Heart left ventricle (tissue), 16 donors: ENCODE data around the gene RNASEH2C. TPM values are rescaled to one million over a fixed set of nuclear protein-coding genes. Genes with fewer than 3 reads are reported as not detected.

ENCODE experiments used
- ATAC-seq, 4 donors: fragments of 200-7000 bp; cut with Tn5 transposase; one replicate each; pipeline ENCODE4 v1.9.1; 2020 to 2022; ENCODE audit warnings: moderate library complexity in 4 of 4, mild to moderate bottlenecking in 3 of 4, moderate number of reproducible peaks in 1 of 4
- DNase-seq, 5 donors: peaks; one replicate each; pipeline ENCODE4 v3.0.0-alpha.2; 2020
- H3K27ac ChIP-seq, 12 donors: fragments of 200-600 bp; sonication (generic) in 4 of 12; one replicate each; pipeline versions ENCODE4 v1.5.0 to v1.8.0; 2016 to 2022; ENCODE audit warnings: mild to moderate bottlenecking in 2 of 12
- H3K27me3 ChIP-seq, 9 donors: fragments of 200-600 bp; sonication (generic) in 2 of 9; one replicate each; pipeline versions ENCODE4 v1.5.1 to v1.8.0; 2016 to 2022; ENCODE audit warnings: mild to moderate bottlenecking in 3 of 9
- H3K36me3 ChIP-seq, 9 donors: fragments of 200-600 bp; sonication (generic) in 2 of 9; one replicate each; pipeline versions ENCODE4 v1.5.0 to v1.8.0; 2018 to 2022; ENCODE audit warnings: mild to moderate bottlenecking in 2 of 9
- H3K4me1 ChIP-seq, 12 donors: fragments of 200-600 bp; sonication (generic) in 4 of 12; one replicate each; pipeline versions ENCODE4 v1.5.0 to v1.8.0; 2016 to 2022; ENCODE audit warnings: mild to moderate bottlenecking in 3 of 12
- H3K4me3 ChIP-seq, 12 donors: fragments of 200-600 bp; sonication (generic) in 4 of 12; one replicate each; pipeline versions ENCODE4 v1.5.0 to v1.8.0; 2017 to 2022; ENCODE audit warnings: mild to moderate bottlenecking in 9 of 12, moderate library complexity in 4 of 12
- H3K9me3 ChIP-seq, 12 donors: fragments of 200-600 bp; sonication (generic) in 4 of 12; one replicate each; pipeline versions ENCODE4 v1.5.0 to v1.8.0; 2016 to 2022; ENCODE audit warnings: mild to moderate bottlenecking in 1 of 12
- CTCF ChIP-seq, 12 donors: fragments of 200-600 bp; sonication (generic) in 4 of 12; IDR thresholded peaks; one replicate each; pipeline versions ENCODE4 v1.5.0 to v1.8.0; 2018 to 2022; ENCODE audit warnings: antibody characterized with exemption in 12 of 12, mild to moderate bottlenecking in 5 of 12
- POLR2A ChIP-seq, 2 donors: fragments of 450-650 bp; IDR thresholded peaks; one replicate each; pipeline ENCODE4 v1.6.1; 2017; ENCODE audit warnings: antibody characterized with exemption in 2 of 2, mild to moderate bottlenecking in 2 of 2, moderate library complexity in 2 of 2
- WGBS, 4 donors: extraction: QIAGEN DNeasy Blood & Tissue Kit in 2 of 4; methylation state at CpG; one replicate each; pipeline versions ENCODE4 v1.1.5 to v1.1.7; 2013 to 2018; 5-methylcytosine and 5-hydroxymethylcytosine counted together
- intact Hi-C, 10 donors: fragments of 100-400 bp; cut with DNase I; formaldehyde crosslinking; loops; one replicate each; pipeline versions ENCODE4 v1.11.1 to v1.14.2; 2022
- polyA plus RNA-seq, 2 donors: library from polyadenylated mRNA; stranded (reverse); fragments of 200-250 nt; gene quantifications; one replicate each; pipeline ENCODE4 v1.2.3, GENCODE V29; 2013
- total RNA-seq, 9 donors: library from RNA; depleted of rRNA in 2 of 9; stranded (reverse); fragments of >200 nt in 2 of 9; fragmentation: NEBNext Ultra II Directional in 3 of 9; extraction: Animal tissue kit (Norgen Biotek cat#: 25700) in 3 of 9; gene quantifications; one replicate each; pipeline versions ENCODE4 v1.1.0 to v1.2.4, GENCODE V29; 2016 to 2023
- donor health status: ischemic (EF 13 %, LVEDD 7.1; RV severe dilation, severe dysfunction).
- donor health status: healthy with polysubstance abuse.
- donor health status: DM: no; HTN: yes; CAD: no.
- donor health status: DM: no; HTN: no; CAD: no.
- donor health status: ischemic (EF 25% LVEDD 6.9; RV normal size, moderate dysfunction).
- donor health status: ischemic (EF 25% LVEDD 5.7; RV mildly dilated, moderate dysfunction).
- donor health status: healthy.
- donor health status: DM: yes; HTN: yes; CAD: no.
- donor health status: ischemic (EF 35%, LVEDD 5.7; RV mildly dilated, moderate dysfunction).
- donor health status: nonischemic (EF 11% LVEDD 7.7; RV severe dilation, severe dysfunction).
- donor health status: DM: yes; HTN: yes; CAD: no.
- donor health status: PGD.
- donor health status: ischemic (EF 29% LVEDD 5.4; RV normal size, mild dysfunction).
- donor health status: nonischemic (EF 23%, LVEDD 6.1; RV moderate dilation, normal function).

RNASEH2C gene
- total and polyA plus RNA-seq, 11 donors = 31.7 to 131 (median 54.7) TPM

DNA sequence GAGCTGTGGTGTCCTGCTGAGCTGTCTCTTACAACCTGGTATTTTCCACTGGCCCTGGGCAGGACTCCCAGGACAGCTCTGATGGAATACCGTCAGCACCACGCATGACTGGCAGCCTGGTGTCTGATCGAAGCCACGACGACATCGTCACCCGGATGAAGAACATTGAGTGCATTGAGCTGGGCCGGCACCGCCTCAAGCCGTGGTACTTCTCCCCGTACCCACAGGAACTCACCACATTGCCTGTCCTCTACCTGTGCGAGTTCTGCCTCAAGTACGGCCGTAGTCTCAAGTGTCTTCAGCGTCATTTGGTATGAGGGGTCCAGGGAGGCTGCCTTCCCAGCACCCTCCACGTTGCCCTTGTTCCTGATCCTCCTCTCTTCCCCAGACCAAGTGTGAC, 6.2 kb downstream of the RNASEH2C start:
- Histone ChIP-seq H3K4me3 (no peak overlapping the region), H3K27me3 (no peaks in the 10 kb centered on the region), H3K36me3 (peaks cover 4 to 68% (median 62%) of the 10 kb centered on the region in 9 donors), H3K9me3 (no peaks in the 10 kb centered on the region), H3K27ac (no peak overlapping the region), H3K4me1 (peaks cover 4 to 44% (median 26%) of the 10 kb centered on the region in 12 donors)
- TF ChIP-seq CTCF (IDR thresholded peaks at IDR 0.05) (no peak), POLR2A (IDR thresholded peaks at IDR 0.05) (no peak)
- intact Hi-C loops = loop anchor here in 9 of 10 donors (5.0 to 10.0 kb wide), 7 partner anchors 58 to 273 kb away; partner anchors contain the start of genes MAP3K11 (in 1 of the 9), PCNX3 (in 1 of the 9) and SIPA1 (in 1 of the 9)
- WGBS, 4 donors = 91 to 95% (median 94%) methylated on average over 16 of the region's 16 CpGs
- DNase-seq (no peak), ATAC-seq (no peak)

GRCh38 chr11:65713212-65713969, 7.2 kb downstream of the RNASEH2C start:
- intact Hi-C loops = loop anchor here in 9 of 10 donors (5.0 to 10.0 kb wide), 7 partner anchors 59 to 274 kb away; partner anchors contain the start of genes MAP3K11 (in 1 of the 9), PCNX3 (in 1 of the 9) and SIPA1 (in 1 of the 9)
- ATAC-seq = no peak

DNA sequence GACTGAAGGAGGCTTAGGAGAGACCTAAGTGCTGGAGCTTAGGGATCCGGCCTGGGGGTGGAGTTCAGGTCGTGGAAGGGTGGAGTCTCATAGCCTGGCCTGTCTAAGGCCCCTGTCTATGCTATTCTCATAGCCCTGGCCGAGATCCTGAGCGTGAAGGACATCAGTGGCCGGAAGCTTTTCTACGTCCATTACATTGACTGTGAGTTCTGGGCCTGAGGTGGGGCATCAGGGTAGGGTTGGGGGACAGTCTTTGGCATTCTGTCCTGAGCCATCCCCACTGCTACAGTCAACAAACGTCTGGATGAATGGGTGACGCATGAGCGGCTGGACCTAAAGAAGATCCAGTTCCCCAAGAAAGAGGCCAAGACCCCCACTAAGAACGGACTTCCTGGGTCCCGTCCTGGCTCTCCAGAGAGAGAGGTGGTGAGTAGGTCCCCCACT, 7.9 kb downstream of the RNASEH2C start:
- ATAC-seq (no peak), DNase-seq (no peak)
- peaks cover 4 to 50% (median 47%) of the 10 kb centered on the region in 9 donors for H3K36me3 ChIP-seq
- H3K4me3 ChIP-seq = peak overlapping the region; percentile 36 to 90 (median 72)
- no peaks in the 10 kb centered on the region for H3K27me3 ChIP-seq
- TF ChIP-seq CTCF (IDR thresholded peaks at IDR 0.05) = no peak
- TF ChIP-seq POLR2A (IDR thresholded peaks at IDR 0.05) = no peak
- 29 to 35% (median 31%) methylated on average over 10 to 11 of the region's 11 CpGs for WGBS, 4 donors
- H3K27ac ChIP-seq = peak overlapping the region; percentile 94 to 100 (median 99)
- H3K4me1 ChIP-seq = peaks cover 0 to 28% (median 15%) of the 10 kb centered on the region in 12 donors
- no peaks in the 10 kb centered on the region for H3K9me3 ChIP-seq
- intact Hi-C loops = loop anchor here in 9 of 10 donors (1.0 to 10.0 kb wide), 8 partner anchors 60 to 275 kb away; partner anchors contain the start of genes MAP3K11 (in 1 of the 9), PCNX3 (in 1 of the 9) and SIPA1 (in 1 of the 9)

More at GRCh38 chr11:65713212-65713969, 7.2 kb downstream of the RNASEH2C start:
- Histone ChIP-seq H3K4me3 (peak overlapping the region in 7 of 12 donors; percentile 67 to 90 (median 78)), H3K27me3 (no peaks in the 10 kb centered on the region), H3K4me1 (peaks cover 0 to 34% (median 17%) of the 10 kb centered on the region in 12 donors), H3K27ac (peak overlapping the region in 9 of 12 donors; percentile 95 to 100 (median 99)), H3K36me3 (peaks cover 4 to 57% (median 54%) of the 10 kb centered on the region in 9 donors), H3K9me3 (no peaks in the 10 kb centered on the region)
- DNase-seq = no peak
- WGBS, 4 donors = 93 to 95% (median 93%) methylated on average over 24 of the region's 24 CpGs
- TF ChIP-seq CTCF (IDR thresholded peaks at IDR 0.05) = no peak
- TF ChIP-seq POLR2A (IDR thresholded peaks at IDR 0.05) = no peak
